ENCODE data around the gene FIGNL2.

DNA sequence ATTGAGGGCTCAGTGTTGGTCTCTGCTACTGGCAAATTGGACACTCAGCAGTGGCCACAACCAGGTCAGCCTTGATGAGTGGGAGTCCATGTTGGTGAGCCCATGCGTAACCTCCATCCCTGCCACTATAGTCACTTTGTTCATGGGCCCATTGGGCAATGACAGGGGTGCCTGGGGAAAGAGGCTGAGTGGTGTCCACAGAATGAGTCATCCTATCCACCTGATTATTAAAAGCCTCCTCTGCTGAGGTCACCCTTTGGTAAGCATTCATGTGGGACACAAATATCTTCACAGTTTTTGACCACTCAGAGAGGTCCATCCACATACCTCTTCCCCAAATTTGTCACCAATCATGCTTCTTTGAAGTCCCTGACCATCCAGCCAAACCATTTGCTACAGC, 50.0 kb downstream of the FIGNL2 start:
- no peak for TF ChIP-seq POLR2AphosphoS5 (IDR thresholded peaks at IDR 0.05; ENCODE audit: insufficient read depth in 1 of 2, low read depth in 1 of 2)
- no peak for TF ChIP-seq POLR2A (IDR thresholded peaks at IDR 0.05)

Measured in vagina (tissue), 2 donors.